ENCODE data around the gene BRAF.
"Not testable (repeated sequence)": the region's sequence is repeated elsewhere in the genome, so short reads cannot be mapped to it uniquely, and the experiment has no call there.

Gene BRAF

DNA sequence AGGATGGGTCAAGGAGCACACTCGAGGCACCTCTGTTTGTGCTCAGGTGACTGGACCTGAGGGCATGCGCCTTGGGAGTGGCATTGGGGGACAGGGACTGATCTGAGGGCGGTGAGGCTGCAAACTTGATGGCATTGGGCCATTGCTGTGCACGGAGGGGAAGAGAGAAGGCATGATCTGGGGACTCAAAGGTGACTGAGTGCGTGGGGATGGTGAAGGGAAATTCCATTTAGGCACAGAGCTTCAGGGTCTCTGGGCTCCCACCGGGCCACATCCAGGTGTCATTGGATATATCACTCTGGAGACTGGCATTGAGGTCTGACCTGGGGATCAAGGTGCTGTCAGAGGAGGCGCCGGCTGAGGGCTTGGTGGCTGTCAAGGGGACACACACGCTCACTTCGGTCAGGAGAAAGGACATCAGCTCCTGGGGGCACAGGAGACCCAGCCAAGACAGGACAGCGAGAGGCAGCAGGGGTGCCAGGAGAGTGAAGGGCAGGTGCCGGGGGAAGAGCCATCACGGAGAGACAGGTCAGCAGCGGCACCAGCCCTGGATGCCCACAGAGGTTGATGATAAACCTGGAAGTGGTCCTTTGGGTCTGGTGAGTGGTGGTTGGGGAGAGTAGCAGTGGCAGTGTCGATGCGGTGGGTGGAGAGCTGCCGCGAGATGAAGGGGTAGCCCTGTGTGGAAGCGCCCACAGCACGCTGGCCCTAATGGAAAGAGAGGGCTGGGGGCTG is 246.5 kb downstream of the BRAF start:
- DNase-seq: no peak

DNA sequence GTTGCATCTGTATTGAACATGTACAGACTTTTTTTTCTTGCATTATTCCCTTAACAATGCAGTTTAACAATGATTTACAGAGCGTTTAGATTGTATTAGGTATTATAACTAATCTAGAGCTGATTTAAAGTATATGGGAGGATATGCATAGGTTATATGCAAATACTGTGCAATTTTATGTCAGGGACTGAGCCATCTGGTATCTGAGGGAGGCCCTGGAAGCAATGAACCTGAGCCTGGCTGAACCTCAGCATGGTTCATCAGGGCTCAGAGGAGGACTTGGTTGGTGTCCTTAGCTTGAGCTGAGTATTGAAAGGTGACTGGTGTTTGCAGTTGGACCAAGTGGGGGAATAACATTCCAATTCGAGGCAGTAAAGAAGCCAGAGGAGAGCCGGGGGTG is 247.2 kb downstream of the BRAF start:
- DNase-seq: no peak

DNA sequence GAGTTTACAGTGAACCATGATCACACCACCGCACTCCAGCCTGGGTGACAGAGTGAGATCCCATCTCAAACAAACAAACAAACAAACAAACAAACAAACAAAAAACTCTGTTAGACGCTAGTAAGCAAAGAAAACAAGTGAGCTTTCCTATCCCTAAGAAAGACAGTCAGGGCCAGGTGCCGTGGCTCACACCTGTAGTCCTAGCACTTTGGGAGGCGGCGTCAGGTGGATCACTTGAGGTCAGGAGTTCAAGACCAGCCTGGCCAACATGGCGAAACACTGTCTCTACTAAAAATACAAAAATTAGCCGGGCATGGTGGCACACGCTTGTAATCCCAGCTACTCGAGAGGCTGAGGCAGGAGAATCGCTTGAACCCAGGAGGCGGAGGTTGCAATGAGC is 247.8 kb downstream of the BRAF start:
- DNase-seq: not testable (repeated sequence)

DNA sequence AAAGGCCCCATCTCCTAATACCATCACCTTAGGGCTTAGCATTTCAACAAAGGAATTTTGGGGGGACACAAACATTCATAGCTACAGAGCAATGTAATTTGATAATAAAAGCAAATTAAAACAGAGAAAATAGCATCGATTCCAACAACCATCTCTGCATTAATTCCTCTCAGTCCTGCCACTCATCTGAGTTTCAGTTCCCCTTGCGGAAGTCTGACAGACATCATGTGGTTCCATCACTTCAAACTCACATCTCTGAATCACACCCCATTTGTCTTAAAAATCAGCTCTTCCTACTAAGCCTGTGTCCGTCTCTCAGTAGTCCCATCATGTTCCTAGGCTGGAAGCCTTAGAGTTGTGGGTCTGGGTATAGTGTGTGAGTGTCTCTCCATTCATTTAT is 248.4 kb downstream of the BRAF start:
- no peak for DNase-seq

DNA sequence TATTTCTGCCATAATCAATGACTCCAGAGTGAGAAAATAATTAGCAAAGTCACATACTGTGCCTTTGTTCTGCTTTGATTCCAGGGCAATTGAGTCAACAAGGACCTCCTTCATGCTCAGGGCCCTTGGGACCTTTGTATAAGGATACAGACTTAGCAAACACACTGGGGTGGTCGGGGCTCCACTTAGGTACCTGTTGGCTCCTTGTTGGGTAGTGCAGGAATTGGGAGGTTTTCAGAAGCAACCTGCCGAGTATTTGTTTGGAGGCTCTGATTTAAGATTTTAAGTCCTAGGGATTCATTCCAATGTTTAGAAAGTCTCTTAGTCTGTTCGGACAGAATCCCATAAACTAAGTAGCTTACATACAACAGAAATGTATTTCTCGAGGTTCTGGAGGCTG is 249.0 kb downstream of the BRAF start:
- no peak for DNase-seq

DNA sequence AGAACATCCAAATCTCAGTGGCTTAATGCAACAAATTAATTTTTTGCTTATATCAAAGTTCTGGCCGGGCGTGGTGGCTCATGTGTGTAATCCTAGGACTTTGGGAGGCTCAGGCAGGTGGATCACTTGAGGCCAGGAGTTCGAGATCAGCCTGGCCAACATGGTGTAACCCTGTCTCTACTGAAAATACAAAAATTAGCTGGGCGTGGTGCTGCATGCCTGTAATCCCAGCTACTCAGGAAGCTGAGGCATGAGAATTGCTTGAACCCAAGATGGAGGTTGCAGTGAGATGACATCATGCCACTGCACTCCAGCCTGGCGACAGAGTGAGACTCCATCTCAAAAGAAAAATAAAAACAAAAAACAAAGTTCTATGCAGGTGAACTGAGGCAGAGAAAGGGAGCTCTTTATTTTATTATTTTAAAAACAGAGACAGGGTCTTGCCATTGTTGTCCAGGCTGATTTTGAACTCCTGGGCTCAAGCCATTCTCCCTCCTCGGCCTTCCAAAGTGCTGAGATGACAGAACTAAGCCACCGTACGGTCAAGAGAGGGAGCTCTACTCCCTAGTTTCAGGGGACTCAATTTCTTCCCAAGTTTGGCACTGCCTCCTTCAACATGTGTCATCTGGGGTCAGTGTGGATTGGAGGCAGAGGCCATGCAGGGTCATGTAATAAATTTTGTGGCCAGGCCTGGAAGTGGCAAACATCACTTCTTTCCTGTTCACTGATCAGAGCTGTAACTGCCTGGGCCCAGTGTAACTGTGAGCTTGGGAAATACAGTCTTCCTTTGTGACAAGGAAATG is 249.6 kb downstream of the BRAF start:
- no peak for DNase-seq

DNA sequence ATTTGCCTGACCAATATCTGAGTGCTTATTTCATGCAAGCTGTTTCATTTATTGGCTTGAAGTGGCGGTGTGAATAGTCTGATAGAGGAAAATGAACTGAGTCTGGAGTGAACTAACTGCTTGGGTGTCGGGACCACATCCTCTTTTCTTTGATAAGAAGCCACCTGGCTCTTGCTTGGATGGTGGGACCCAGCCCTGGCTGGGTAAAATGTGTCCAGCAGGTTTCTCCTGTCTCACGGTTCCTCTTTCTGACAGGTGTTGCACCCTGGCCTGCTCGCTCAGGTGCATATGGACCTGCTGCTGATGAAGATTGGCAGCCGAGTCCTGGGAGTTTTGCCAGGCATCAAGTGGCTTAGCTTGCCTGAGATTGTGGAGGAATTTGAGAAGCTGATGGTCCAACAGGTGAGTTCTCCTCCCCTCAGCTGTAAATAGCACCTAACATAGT is 250.4 kb downstream of the BRAF start:
- DNase-seq: peak; percentile 20

DNA sequence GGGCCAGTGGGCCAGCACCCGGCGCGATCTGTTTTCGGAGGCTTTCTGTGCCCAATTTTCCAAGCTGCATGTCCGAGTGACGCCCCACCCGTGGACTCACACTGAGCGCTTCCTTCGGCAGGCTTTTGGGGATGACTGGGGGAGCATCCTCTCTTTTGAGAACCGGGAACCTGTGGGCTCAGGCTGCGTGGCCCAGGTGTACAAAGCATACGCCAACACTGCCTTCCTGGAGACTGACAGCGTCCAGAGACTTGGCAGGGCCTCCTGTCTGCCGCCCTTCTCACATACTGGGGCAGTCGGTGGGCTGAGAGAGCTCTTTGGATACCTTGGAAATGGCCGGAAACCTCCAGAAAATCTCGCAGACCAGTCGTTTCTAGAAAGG is 251.0 kb downstream of the BRAF start:
- no peak for DNase-seq

DNA sequence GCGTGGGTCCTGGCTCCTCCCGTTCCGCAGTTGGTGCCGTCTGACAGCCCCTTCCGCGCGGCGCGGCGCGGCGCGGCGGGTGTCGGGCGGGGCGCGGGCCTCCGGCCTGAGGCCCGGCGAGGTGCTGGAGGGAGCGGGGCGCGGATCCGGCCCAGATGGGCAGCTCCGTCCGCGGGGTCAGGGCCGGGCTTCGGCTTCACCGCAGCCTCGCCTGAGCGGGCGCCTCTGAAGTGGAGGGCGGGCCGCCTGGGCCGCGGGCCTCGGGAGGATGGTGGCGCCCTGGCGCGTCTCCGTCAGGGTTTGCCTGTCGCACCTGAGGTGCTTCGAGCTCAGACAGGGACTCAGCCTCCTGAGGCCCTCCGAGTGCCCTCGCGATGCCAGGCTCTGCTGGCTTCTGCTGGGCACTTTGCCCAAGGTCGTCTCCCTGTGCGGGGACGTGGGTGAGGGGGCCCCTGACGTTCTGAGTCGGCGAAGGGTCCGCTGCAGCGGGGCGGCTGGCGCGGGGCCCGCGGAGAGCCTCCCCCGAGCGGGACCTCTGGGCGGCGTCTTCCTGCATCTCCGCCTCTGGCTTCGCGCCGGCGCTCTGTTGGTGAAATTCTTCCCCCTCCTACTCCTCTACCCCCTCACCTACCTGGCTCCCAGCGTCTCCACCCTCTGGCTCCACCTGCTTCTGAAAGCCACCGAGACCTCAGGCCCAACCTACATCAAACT is 251.5 kb downstream of the BRAF start:
- DNase-seq: peak; percentile 61

DNA sequence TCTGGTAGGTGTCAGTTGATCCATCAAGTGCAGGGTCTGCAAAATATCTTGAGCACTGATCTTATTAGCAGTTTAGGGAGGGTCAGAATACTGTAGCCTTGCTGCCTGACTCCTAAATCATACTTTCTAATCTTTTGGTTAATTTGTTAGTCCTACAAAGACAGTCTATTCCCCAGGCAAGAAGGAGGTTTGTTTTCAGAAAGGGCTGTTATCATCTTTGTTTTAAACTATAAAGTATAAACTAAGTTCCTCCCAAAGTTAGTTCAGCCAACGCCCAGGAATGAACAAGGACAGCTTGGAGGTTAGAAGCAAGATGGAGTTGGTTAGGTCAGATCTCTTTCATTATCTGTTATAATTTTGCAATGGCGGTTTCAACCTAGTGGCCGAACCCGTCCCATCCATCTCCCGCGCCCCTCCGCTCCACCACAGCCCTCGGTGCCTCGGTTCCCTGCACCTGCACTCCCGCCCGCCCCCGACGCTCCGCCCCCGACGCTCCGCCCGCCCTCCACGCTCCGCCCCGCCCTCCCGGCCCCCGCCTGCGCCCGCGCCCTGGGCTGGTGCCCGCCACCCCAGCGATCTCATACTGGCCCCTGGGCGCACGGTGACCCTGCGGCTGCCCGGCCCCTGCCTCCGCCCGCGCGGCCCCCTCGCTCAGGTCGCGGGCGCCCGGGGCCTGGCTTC is 252.2 kb downstream of the BRAF start, which contains the start of gene ADCK2:
Gene ADCK2 (plus strand): TSS at position 564 of the 681 bp plus-strand sequence. CDS start 386 bp downstream, outside the sequence.
- DNase-seq: peak; percentile 60

DNA sequence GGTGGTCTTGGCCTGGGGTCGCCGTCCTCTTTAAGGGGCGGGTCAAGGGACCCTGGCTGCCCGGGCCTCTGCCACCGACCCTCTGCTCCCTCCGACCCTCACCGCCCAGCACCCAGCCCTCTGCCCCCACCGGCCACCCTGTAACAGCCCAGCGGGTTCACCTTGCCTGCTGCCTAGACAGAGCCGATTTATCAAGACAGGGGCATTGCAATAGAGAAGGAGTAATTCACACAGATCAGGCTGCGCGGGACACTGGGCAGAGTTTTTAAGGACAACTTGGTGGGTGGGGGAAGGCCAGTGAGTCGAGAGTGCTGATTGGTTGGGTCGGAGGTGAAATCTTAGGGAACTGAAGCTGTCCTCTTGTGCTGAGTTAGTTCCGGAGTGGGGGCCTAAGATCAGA is 252.8 kb downstream of the BRAF start:
- DNase-seq: no peak

DNA sequence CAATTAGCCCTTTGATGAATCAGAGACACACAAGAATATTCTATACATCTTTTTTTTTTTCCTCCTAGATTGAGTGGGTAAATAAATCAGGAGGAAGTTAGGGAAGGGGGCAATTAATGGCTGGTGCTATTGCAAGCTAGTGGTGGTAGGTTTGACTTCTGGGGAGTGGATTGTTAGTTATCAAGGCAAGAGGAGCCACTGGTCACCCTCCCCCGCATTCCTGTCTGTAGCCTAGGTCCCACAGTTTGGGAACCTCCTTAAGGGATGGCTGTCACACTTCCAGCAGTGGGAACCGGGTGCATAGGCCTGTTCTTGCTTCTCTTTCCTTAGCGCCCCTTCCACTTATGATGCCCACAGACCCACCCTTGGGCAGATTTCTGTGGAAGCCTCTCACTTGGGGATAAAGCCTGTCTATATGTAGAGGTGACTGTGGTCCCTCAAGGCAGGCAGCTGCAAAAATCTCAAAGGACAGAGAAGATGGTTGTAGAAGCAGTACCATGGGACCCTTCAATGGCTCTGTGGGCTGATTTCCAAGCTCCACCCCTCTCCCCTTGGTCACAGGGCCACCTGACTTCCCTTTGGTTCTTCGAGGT is 254.3 kb downstream of the BRAF start:
- no peak for DNase-seq

DNA sequence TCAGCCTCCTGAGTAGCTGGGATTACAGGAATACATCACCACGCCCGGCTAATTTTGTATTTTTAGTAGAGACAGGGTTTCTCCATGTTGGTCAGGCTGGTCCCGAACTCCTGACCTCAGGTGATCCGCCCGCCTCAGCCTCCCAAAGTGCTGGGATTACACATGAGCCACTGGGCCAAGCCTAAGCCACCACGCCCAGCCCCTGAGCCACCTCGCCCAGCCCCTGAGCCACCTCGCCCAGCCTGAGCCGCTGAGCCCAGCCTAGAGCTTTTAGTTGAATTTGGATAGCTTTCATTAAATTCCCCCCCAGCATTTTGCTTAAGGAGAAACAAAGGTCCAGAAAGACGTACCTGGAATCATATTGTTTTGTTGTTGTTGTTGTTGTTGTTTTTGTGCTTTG is 254.9 kb downstream of the BRAF start:
- DNase-seq: not testable (repeated sequence)

DNA sequence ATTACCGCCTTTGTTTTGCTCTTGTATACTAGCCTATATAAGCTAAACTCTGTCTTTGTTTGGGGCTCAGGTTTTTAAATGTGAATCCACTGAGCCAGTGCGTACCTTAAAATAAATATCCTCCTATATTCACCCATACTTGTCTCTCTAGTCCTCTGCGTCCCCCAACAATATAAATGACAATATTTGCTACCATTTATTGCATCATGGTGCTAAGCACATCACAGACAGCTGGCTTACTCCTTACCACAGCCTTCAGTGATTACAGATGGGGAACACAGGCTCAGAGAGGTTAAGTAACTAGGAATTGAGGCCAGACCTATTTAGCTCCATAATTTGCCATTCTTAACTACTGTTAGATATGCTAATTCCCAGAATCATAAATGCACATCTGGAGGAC is 255.4 kb downstream of the BRAF start:
- DNase-seq: no peak
